OCI-LY7 (cell line): ENCODE data around the gene SIRT6. TPM values are rescaled to one million over a fixed set of nuclear protein-coding genes. Genes with fewer than 3 reads are reported as not detected.

Source experiments
- BruUV-seq: library from RNA; stranded (reverse); fragments of 400-500 nt; replicated peaks from 2 replicates; lab custom pipeline; 2021; lab: Mats Ljungman, UMichigan
- CTCF ChIA-PET: fragments of 300-600 bp; sonication (Branson Sonifier 250); formaldehyde crosslinking; loops from one replicate; lab custom pipeline; 2022; ENCODE audit warnings: antibody characterized with exemption; ENCODE audit not compliant: unreplicated experiment; lab: Charles Lee
- POLR2A ChIA-PET: fragments of 300-600 bp; sonication (Branson Sonifier 250); formaldehyde crosslinking; loops from one replicate; lab custom pipeline; 2022; ENCODE audit warnings: antibody characterized with exemption; lab: Charles Lee
- DNase-seq: peaks from one replicate; pipeline ENCODE4 v3.0.0-alpha.2; 2015; ENCODE audit warnings: low spot score
- H2AFZ ChIP-seq: fragments of 200-600 bp; sonication (generic), shearing (Covaris generic); 2 replicates; pipeline ENCODE4 v1.6.1; 2014; ENCODE audit warnings: mild to moderate bottlenecking, antibody characterized with exemption, low read length, moderate library complexity
- H3K27ac ChIP-seq: fragments of 200-600 bp; sonication (generic); 2 replicates; pipeline ENCODE4 v1.5.1; 2014; ENCODE audit warnings: mixed run types, low read depth, mild to moderate bottlenecking, moderate library complexity, low read length, inconsistent platforms; ENCODE audit not compliant: poor library complexity, severe bottlenecking
- H3K36me3 ChIP-seq: fragments of 200-600 bp; sonication (generic); 2 replicates; pipeline ENCODE4 v1.6.1; 2014; ENCODE audit warnings: mild to moderate bottlenecking, antibody characterized with exemption, low read length, moderate library complexity, mixed read lengths; ENCODE audit not compliant: insufficient read depth
- H3K4me1 ChIP-seq: fragments of 200-600 bp; sonication (generic); 2 replicates; pipeline ENCODE4 v1.5.1; 2014; ENCODE audit warnings: mild to moderate bottlenecking, low read length; ENCODE audit not compliant: insufficient read depth, poor library complexity, severe bottlenecking
- H3K4me2 ChIP-seq: fragments of 200-600 bp; sonication (generic); 2 replicates; pipeline ENCODE4 v1.6.1; 2014; ENCODE audit warnings: mild to moderate bottlenecking, low read length
- H3K4me3 ChIP-seq: fragments of 200-600 bp; sonication (generic); 2 replicates; pipeline ENCODE4 v1.5.1; 2014; ENCODE audit warnings: mild to moderate bottlenecking, low read depth, low read length; ENCODE audit not compliant: poor library complexity, severe bottlenecking
- H3K79me2 ChIP-seq: fragments of 200-600 bp; sonication (generic); 2 replicates; pipeline ENCODE4 v1.6.1; 2016; ENCODE audit warnings: low read depth, mild to moderate bottlenecking, low read length, moderate library complexity, mixed read lengths; ENCODE audit not compliant: insufficient read depth
- H3K9me2 ChIP-seq: fragments of 200-600 bp; sonication (generic); 2 replicates; pipeline ENCODE4 v1.6.1; 2016; ENCODE audit warnings: mild to moderate bottlenecking, low read length, mixed read lengths; ENCODE audit not compliant: insufficient read depth
- H3K9me3 ChIP-seq: fragments of 200-600 bp; sonication (generic); 2 replicates; pipeline ENCODE4 v1.6.1; 2014; ENCODE audit warnings: mild to moderate bottlenecking, mixed run types, low read length, mixed read lengths
- H4K20me1 ChIP-seq: fragments of 200-600 bp; sonication (generic); 2 replicates; pipeline ENCODE4 v1.6.1; 2014; ENCODE audit warnings: mild to moderate bottlenecking, antibody characterized with exemption, low read length, moderate library complexity, mixed read lengths; ENCODE audit not compliant: insufficient read depth
- EZH2phosphoT487 ChIP-seq: fragments of 200-600 bp; sonication (generic); IDR thresholded peaks from 2 replicates; pipeline ENCODE4 v1.6.1; 2018; ENCODE audit warnings: low read depth, borderline replicate concordance, mild to moderate bottlenecking, mixed run types, antibody characterized with exemption, low read length, moderate library complexity, mixed read lengths
- intact Hi-C: fragments of 100-400 bp; cut with micrococcal nuclease; formaldehyde crosslinking; loops from one replicate; pipeline ENCODE4 v1.10.0; 2022; ENCODE audit not compliant: unreplicated experiment
- total RNA-seq, 2 experiments: library from RNA; depleted of rRNA in 1 of 2; stranded (reverse); fragments of >200 nt in 1 of 2; shearing (Covaris generic) in 1 of 2; gene quantifications; 2 replicates each; pipeline ENCODE4 v1.2.3, GENCODE V29; 2014 to 2022
- TF ChIP-seq, protein P1 (sequence below): fragments of 200-600 bp; sonication (generic); conservative IDR thresholded peaks from 2 replicates; pipeline ENCODE4 v1.5.1; 2014; ENCODE audit warnings: mild to moderate bottlenecking, antibody characterized with exemption, low read length, moderate library complexity, mixed read lengths

The SIRT6 gene
- total RNA-seq, 2 experiments from 2014 or later, result 31.7 to 46.2 TPM

DNA sequence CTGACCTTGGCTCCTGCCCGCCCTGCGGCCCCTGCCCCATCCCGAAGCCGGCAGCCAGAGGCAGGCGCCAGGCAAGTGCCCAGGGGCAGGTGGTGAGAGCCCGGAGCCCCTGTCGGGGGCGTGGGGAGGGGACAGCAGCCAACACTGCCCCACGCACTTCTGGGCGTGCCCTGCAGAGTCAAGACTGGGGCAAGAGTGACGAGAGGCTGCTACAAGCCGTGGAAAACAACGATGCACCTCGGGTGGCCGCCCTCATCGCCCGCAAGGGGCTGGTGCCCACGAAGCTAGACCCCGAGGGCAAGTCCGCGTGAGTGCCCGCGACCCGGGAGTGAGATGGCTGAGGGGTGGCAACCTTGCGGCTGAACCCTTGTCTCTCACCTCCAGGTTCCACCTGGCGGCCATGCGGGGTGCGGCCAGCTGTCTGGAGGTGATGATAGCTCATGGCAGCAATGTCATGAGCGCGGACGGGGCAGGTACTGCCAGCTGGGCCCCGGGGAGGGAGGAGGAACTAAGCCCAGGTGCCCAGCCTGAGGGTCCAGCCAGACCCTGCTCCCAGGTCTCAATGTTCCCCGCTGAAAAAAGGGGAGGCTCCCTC, 17.4 kb upstream of the SIRT6 start:
- BruUV-seq, result no TSS peak
- intact Hi-C loops, result no loop called here
- DNase-seq, result no peak
- H4K20me1 ChIP-seq, result no peaks in the 10 kb centered on the region
- H3K9me2 ChIP-seq, result no peaks in the 10 kb centered on the region
- H2AFZ ChIP-seq, result no peak overlapping the region
- CTCF ChIA-PET, result no interaction called here
- no peak overlapping the region for H3K4me3 ChIP-seq
- H3K4me1 ChIP-seq, result no peaks in the 10 kb centered on the region
- TF ChIP-seq EZH2phosphoT487, result no peak
- TF ChIP-seq, protein P1, sequence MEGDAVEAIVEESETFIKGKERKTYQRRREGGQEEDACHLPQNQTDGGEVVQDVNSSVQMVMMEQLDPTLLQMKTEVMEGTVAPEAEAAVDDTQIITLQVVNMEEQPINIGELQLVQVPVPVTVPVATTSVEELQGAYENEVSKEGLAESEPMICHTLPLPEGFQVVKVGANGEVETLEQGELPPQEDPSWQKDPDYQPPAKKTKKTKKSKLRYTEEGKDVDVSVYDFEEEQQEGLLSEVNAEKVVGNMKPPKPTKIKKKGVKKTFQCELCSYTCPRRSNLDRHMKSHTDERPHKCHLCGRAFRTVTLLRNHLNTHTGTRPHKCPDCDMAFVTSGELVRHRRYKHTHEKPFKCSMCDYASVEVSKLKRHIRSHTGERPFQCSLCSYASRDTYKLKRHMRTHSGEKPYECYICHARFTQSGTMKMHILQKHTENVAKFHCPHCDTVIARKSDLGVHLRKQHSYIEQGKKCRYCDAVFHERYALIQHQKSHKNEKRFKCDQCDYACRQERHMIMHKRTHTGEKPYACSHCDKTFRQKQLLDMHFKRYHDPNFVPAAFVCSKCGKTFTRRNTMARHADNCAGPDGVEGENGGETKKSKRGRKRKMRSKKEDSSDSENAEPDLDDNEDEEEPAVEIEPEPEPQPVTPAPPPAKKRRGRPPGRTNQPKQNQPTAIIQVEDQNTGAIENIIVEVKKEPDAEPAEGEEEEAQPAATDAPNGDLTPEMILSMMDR, result no peak
- H3K4me2 ChIP-seq, result no peak overlapping the region
- POLR2A ChIA-PET, result no interaction called here
- no peaks in the 10 kb centered on the region for H3K79me2 ChIP-seq
- H3K9me3 ChIP-seq, result peaks cover 8% of the 10 kb centered on the region
- no peak overlapping the region for H3K27ac ChIP-seq
- H3K36me3 ChIP-seq, result no peaks in the 10 kb centered on the region

DNA sequence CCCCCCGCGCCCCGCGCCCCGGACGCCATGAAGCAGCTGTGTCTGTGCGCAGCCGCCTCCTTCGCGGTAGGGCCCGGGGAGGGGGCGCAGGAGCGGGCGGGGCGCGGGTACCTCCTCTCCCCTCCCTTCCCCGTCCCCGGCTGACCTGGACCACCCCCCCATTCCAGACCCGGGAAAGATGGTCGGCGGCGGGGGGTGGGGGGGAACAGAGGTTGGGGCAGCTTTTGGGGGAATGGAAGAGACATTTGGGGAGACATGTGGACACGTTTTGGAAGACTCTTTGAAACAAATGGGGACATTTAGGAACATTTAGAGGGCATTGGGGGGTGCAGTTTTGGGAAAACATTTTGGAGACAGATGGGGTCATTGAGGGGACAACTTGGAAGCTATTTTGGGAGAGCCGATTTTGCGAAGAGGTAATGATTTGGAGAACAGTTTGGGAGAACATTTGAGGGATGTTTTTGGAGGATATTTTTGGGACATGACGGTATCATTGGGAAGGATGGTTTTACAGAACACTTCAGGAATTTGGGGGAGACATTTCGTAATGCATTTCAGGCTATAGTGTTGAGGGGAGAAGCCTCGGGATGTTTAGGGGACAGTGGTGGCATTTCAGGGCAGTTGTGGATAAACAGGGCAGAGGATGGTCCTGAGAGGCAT, 16.2 kb upstream of the SIRT6 start:
- no peaks in the 10 kb centered on the region for H4K20me1 ChIP-seq
- H3K79me2 ChIP-seq, result no peaks in the 10 kb centered on the region
- TF ChIP-seq EZH2phosphoT487, result no peak
- TF ChIP-seq, protein P1, result no peak
- no peak for DNase-seq
- no peak overlapping the region for H3K27ac ChIP-seq
- H3K4me1 ChIP-seq, result no peaks in the 10 kb centered on the region
- H2AFZ ChIP-seq, result no peak overlapping the region
- no peaks in the 10 kb centered on the region for H3K36me3 ChIP-seq
- no peak overlapping the region for H3K4me3 ChIP-seq
- no peak overlapping the region for H3K4me2 ChIP-seq
- intact Hi-C loops, result no loop called here
- H3K9me3 ChIP-seq, result peaks cover 8% of the 10 kb centered on the region
- no peaks in the 10 kb centered on the region for H3K9me2 ChIP-seq
- POLR2A ChIA-PET, result no interaction called here
- no TSS peak for BruUV-seq
- CTCF ChIA-PET, result no interaction called here
